Measurements from ENCODE around the gene ANXA6.

DNA sequence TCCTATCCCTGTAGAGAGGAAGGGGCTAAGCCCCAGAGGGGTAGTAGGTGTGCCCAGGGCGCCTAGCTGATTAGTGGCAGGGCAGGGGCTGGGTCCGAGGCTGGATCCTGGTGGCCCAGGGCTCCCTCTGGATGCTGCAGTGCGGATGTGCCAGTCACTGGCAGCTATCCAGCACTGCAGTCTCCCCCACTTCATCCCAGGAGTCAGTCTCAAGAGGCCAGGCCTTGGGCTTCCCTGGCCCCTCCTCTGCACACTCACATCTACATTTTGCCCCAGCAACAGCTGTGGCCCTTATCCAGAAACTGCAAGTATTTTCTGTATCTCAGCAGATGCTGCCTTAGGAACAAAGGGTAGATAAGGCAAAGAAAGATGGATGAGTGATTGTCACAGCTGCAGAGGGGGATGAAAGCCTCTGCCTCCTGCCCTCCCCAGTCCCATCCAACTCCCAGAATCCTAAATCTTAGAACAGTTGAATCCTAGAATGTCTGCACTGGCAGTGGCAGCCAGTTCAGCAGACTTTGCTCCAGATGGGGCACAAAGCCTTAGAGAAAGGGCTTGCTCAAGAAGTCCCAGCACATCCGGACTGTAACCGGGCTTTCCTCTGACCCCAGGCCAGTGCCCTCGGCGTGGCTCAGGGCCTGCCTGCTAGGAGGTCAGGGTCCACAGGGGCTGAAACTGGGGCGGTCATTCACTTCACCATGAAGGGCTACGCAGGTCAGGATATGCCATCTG is 1.6 kb downstream of the ANXA6 start:
- TF ChIP-seq CSDC2 (CRISPR knock-in tag; IDR thresholded peaks at IDR 0.05) = no peak
- TF ChIP-seq, protein P1, sequence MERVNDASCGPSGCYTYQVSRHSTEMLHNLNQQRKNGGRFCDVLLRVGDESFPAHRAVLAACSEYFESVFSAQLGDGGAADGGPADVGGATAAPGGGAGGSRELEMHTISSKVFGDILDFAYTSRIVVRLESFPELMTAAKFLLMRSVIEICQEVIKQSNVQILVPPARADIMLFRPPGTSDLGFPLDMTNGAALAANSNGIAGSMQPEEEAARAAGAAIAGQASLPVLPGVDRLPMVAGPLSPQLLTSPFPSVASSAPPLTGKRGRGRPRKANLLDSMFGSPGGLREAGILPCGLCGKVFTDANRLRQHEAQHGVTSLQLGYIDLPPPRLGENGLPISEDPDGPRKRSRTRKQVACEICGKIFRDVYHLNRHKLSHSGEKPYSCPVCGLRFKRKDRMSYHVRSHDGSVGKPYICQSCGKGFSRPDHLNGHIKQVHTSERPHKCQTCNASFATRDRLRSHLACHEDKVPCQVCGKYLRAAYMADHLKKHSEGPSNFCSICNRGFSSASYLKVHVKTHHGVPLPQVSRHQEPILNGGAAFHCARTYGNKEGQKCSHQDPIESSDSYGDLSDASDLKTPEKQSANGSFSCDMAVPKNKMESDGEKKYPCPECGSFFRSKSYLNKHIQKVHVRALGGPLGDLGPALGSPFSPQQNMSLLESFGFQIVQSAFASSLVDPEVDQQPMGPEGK (CRISPR knock-in tag; IDR thresholded peaks at IDR 0.05; ENCODE audit: borderline replicate concordance) = no peak

Measured in SK-N-SH treated with all-trans-retinoic acid at 6 μM for 48 hours (cell line).